ENCODE data around the gene ZNF469.

Gene ZNF469

DNA sequence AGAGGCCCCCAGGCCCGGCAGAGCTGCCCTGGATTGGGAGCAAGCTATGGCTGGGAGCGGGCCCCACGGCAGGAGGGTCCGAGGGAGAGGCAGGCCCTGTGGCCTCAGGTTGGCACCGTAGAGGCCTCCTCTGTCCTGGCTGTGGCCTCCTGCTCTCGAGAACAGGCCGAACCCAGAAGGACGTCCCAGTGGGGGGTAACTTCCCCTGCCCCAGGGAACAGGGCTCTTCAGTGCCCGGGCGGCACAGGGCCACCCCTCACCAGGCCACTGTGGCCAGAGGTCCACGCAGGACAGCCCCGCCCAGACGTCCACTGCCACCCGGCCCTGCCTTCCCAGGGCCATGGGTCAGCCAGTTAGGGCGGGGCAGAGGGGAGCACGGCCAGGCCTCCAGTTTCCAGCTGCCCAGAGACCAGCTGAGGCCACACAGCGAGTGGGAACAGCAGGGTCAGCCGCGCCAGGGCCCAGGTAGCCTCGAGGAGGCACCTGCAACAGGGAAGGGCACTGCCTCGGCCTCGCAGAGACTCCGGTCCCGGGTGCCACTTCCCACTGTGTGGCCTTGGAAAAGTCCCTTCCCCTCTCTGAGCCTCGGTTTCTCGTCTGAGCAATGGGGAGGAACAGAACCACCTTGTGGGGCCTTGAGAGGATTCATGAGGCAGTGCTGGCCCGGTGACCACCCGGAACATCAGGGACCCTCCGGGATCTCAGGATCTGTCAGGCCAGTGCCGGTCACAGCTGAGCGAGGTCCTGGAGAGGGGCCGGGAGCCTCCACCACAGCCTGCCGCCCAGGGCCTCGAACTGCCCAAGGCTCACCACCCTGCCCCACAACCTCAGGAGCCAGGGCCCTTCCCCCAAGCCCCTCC is 32.0 kb downstream of the ZNF469 start:
- DNase-seq: no peak

DNA sequence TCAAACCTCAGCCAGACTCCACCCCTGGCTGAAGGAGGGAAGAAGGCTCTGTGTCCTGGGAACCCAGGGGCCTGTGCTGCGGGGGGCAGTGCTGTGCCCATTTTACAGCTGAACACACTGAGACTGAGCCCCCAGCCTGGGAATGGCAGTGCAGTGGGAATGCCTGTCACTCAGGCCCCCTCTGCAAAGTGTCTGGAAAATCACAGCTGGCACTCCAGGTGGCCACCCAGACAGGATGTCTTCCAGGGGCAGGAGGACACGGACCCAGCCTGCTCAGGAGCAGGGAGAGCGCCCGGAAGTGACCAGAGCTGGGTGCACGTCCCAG is 32.6 kb downstream of the ZNF469 start:
- DNase-seq: no peak

DNA sequence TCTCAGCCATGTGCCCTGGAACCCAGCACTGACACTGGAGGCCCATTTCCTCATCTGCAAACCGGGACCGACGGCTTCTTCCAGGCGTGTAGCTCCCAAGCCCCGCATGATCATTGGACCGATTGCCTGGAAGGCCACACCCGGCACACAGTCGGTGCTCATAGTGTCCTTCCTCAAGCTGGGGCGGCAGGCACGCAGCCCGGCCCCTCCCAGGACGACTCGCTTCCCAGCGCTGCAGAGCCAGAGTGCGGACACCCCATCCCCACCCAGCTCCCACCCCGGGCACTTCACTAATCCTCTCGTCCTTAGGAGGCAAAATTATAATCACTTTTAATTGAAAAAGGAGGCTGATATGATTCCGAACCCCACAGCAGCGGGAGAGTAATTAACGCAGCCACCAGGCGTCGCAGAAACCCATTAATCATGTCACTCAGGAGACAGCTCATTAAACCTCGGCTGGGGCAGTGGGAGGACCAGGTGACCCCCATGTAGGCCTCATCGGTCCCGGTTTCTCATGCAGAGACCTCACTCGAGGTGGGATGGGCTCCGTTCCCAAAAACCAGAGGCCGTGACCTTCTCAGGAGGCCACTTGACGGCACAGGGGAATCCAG is 33.1 kb downstream of the ZNF469 start:
- DNase-seq: no peak

DNA sequence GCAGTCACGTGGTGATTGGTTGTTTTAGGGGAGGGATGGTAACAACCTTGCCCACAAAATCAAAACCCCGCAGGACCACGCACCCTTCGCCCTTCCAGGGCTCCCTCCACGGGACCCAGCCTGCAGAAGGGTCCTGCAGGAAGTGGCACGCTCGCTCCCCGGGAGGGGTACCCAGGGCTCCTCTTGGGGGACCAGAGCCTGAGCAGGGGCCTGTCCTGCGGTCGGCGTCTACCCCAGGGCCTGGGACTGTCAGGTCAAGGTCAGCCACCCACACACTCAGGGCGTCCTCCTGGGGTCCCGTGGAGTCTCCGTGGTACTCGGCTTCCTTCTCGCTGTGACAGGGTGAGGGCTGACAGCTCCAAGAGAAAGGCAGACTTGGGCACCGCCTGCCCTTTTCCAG is 33.9 kb downstream of the ZNF469 start:
- no peak for DNase-seq

- no peak for DNase-seq
Observed at GRCh38 chr16:88417684-88418476, 35.1 kb downstream of the ZNF469 start.

GRCh38 chr16:88418869-88419268 is 36.1 kb downstream of the ZNF469 start:
- no peak for DNase-seq

DNA sequence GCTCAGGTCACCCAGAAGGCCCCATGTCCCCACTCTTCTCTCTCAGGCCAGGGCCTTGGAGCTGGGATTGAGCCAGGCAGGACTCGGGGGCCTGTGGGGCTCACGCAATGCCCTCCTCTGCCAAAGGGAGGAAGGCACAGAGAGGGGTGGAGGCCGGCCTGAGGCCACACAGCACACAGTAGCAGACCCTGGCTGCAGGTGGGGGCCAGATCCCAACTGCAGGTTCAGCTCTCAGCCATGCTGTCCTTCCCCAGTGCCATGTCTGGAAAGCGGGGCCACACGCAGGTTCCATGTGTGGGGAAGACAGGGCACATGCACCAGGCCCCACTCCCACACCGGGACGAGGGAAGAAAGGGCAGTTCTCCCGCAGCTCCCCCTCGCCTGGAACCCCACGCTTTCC is 37.0 kb downstream of the ZNF469 start:
- DNase-seq: no peak

DNA sequence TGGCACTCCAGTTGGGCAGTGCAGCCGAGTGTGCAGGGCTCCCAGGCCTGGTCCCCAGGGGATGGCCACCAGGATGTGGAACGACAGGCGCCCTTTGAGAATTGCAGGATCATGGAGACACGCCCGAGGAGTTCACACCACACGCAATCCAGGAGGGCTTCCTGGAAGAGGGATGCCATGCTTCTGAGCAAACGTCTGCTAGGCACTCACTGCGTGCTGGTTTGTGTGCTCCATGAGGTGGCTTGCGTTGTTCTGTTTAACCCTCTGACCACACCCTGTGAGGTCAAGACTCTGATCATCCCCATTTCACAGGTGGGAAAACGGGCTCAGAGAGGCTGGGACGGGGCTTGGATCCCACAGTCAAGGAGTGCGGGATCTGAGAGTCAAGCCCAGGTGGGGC is 37.7 kb downstream of the ZNF469 start:
- DNase-seq: no peak

- no peak for DNase-seq
Observed at GRCh38 chr16:88421301-88421700, 38.5 kb downstream of the ZNF469 start.

DNA sequence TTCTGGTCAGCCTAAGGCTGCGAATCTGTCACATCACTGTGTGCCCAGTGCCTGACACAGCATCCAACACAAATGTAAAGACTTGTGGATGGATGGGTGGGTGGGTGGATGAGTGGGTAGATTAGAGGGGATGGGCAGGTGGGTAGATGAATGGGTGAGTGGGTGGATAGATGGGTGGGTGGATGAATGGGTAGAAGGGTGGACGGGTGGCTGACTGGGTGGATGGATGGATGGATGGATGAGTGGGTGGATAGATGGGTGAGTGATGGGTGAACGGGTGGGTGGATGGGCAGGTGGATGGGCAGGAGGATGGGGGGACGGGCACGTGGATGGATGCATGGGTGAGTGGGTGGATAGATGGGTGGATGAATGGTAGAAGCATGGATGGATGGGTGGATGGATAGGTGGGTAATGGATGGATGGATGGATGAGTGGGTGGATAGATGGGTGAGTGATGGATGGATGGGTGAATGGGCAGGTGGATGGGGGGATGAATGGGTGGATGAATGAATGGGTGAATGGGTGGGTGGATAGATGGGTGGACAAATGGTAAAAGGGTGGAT is 39.2 kb downstream of the ZNF469 start:
- no peak for DNase-seq

DNA sequence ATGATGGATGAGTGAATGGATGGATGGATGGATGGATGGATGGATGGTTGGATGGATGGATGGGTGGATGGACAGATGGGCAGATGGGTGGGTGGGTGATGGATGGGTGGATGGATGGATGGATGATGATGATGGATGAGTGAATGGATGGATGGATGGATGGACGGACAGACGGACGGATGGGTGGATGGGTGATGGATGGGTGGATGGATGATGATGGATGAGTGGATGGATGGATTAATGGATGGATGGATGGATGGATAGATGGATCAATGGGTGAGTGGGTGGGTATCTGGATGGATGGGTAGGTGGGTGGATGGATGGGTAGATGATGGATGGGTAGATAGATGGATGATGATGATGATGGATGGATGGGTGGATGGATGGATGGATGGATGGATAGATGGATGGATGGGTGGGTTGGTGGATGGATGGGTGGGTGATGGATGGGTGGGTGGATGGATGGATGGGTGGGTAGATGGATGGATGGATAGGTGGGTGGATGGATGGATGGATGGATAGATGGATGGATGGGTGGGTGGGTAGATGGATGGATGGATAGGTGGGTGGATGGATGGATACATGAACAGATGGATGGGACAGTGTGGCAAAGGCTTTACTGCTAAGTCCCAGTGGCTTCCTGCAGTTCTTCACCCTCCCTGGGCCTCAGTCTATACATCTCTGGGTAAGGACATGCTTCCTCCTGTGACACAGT is 40.1 kb downstream of the ZNF469 start:
- DNase-seq: no peak

GRCh38 chr16:88423448-88423850 is 40.7 kb downstream of the ZNF469 start:
- DNase-seq: no peak

GRCh38 chr16:88424587-88425235 is 42.0 kb downstream of the ZNF469 start:
- DNase-seq: no peak

GRCh38 chr16:88426018-88426417 is 43.3 kb downstream of the ZNF469 start:
- DNase-seq: no peak

- DNase-seq: no peak
Observed at GRCh38 chr16:88427376-88427775, 44.6 kb downstream of the ZNF469 start.

DNA sequence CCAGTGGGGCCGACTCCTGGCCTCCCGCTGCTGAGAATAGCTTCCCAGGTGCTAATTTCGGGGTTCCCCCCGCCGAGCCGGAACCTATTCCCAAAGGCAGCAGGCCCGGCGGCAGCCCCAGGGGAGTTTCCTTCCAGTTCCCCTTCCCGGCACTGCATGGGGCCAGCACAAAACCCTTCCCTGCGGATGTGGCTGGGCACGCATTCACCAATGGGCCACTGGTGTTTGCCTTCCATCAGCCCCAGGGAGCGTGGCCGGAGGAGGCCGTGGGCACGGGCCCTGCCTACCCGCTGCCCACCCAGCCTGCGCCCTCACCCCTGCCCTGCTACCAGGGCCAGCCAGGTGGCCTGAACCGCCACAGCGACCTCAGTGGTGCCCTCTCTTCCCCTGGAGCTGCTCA is 45.4 kb downstream of the ZNF469 start:
- DNase-seq: no peak

- no peak for DNase-seq
Observed at GRCh38 chr16:88428616-88429386, 46.0 kb downstream of the ZNF469 start.

DNA sequence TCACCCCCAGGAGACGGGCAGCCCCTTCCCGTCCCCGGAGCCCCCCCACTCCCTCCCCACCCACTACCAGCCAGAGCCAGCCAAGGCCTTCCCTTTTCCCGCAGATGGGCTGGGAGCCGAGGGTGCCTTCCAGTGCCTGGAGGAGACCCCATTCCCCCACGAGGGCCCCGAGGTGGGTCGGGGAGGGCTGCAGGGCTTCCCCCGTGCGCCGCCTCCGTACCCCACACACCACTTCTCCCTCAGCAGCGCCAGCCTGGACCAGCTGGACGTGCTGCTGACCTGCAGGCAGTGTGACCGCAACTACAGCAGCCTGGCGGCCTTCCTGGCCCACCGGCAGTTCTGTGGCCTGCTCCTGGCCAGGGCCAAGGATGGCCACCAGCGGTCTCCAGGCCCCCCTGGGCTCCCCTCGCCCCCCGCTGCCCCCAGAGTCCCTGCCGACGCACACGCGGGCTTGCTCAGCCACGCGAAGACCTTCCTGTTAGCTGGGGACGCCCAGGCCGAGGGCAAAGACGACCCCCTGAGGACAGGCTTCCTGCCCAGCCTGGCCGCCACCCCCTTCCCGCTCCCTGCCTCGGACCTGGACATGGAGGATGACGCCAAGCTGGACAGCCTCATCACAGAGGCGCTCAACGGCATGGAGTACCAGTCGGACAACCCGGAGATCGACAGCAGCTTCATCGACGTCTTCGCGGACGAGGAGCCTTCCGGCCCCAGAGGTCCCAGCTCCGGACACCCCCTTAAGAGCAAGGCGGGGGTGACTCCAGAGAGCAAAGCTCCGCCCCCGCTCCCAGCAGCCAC is 46.8 kb downstream of the ZNF469 start:
- no peak for DNase-seq

DNA sequence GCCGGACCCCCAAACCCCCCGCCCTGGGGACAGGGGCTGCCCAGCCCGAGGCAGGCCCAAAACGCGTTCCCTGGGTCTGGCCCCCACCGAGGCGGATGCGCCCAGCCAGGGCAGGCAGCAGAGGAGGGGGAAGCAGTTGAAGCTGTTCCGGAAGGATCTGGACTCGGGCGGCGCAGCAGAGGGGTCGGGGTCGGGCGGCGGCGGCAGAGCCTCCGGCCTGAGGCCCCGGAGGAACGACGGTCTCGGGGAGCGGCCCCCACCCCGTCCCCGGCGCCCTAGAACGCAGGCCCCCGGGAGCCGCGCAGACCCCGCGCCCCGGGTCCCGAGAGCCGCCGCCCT is 47.4 kb downstream of the ZNF469 start:
- DNase-seq: peak; percentile 13 to 32

GRCh38 chr16:88430524-88431446 is 48.0 kb downstream of the ZNF469 start:
- DNase-seq: peak; percentile 48 to 50

Data from activated CD4-positive, alpha-beta T cell treated with anti-CD3 and anti-CD28 coated beads, Interleukin-2, amount 50 U/mL, for 48 hours (primary cell).